NOMO-1 treated with dmso at 0.1 percent for 144 hours (cell line): ENCODE data around the gene PDGFD.

Experiments
- DNase-seq: peaks from one replicate; lab custom pipeline; 2025; ENCODE audit not compliant: unreplicated experiment; lab: John Stamatoyannopoulos, UW

PDGFD gene

DNA sequence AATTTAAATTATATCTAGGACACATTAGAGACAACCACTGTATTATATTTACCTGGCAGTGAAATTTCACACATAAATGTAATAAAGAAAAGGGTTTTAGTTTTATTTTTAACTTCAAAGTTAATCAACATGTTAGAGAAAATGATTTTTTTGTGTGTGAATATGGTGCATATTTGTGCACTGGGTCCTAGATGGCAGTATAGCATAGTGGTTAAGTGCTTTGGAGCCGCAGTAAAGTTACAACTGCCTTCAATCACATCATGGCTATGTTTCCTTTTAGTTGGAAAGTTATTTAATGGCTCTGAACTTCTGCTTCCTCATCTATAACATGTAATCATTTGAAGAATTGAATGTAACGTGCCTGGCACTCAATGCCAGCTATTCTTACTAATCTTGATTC is 236.4 kb downstream of the PDGFD start:
- peak; percentile 35 for DNase-seq

DNA sequence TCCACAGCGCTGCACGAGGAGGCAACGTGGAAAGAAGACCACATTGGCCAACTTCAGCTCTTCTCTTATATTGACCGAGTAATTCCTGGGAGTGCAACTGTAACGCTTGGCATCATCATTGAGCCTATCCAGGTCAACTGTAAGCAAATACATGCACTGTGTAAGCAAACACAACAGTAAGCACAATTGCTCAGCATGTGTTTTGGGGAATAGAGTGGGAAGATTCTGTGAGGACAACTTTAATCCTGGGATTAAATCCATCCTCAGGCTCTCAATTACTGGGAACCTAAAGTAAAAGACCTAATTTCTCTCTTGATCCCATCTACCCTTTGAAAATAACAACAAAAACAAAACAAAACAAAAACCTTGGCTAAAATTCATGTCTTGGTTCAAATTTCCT is 237.0 kb downstream of the PDGFD start:
- DNase-seq = no peak

DNA sequence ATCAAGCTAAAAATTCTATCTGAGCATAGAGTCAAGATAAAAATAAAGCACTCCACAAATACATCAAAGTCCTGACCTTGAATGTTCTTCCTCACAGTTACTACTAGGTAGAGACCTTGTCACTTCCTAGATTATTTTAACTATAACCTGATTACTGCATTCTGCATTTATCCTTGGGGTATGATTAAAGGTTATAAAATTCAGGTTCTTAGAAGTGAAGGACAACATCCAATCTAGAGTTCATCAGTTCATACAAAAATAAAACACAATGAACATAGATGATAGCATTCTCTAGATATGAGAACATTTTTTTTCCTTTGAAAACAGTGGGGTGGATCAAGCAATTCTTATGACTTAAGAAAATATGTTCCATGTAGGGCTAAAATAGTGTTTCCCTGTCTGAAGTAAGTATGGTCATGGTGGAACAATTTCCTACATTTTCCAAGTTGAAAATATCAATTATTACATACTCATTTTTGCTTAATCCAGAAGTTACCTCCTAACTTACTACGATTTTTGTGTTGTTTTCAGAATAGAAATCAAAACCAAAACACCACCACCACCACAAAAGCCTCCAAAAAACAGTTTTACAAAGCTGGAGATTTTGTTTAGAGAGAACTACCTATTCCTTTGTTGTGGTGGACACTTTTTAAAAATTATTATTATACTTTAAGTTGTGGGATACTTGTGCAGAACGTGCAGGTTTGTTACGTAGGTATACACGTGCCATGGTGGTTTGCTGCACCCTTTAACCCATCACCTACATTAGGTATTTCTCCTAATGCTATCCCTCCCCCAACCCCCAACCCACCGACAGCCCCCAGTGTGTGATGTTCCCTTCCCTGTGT is 239.6 kb downstream of the PDGFD start:
- no peak for DNase-seq

DNA sequence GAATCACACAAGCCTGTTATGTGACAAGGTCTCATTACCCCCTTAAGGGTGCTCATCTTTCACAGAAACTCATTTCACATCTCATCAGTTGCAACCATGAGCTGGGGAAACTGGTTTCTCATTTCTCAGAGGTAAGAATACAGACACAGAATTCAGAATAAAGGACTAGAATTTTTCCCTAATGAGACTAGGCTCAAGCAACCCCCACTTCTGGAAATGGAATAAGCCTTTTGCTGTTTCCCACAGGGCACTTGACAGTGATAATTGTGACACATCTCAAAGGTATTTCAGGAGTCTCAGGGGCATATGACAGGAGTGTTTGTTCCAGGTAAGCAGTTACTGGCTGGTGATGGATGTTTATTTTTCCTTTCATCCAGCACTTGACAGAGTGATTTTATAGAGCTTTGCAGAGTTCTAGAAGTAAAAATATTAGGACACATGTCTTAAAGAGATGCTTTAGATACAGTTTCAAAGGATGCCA is 240.5 kb downstream of the PDGFD start:
- no peak for DNase-seq

DNA sequence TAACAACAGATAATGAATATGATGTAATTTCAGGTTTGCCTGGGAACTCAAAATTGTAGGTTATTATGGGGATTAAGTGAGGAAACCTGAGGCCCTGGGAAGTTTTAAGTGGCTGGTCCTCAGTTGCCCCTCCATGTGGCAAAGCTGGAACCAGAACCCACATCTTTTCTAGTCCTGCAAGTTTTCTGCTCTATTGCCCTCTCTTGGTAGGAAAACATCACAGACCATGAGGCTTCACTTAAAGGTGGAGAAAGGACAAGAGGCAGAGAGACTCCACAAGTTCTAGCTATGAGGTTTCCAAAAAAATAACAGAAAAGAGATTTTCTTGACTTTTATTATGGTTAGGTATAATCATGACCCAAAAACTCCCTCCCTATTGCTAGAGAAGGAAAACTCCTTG is 243.0 kb downstream of the PDGFD start:
- DNase-seq = no peak

DNA sequence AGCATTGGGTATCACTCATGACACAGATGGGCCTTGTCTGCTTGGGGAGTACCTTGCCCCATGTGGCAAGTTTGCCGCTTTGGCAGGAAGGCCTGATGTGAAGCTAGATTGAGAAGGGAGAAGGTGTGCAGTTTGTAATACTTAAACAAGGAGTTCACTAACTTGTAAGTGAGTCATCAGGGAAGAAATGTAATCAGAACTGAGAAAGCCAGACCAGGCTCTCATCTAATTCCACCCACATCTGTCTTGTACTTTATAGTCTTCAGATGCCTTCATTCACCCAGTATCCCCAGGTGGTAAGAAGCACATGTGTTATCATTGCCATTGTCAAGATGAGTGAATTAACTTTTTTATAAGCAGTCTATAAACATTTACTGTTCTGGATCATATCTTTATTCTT is 243.5 kb downstream of the PDGFD start:
- DNase-seq = no peak

DNA sequence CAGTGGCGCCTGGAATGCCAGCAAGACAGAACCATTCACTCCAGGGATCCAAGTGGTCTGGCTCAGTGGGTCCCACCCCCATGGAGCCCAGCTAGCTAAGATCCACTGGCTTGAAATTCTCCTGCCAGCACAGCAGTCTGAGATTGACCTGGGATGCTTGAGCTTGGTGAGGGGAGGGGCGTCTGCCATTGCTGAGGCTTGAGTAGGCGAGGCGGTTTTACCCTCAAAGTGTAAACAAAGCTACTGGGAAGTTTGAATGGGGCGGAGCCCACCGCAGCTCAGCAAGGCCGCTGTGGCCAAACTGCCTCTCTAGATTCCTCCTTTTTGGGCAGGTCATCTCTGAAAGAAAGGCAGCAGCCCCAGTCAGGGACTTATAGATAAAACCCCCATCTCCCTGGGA is 253.2 kb downstream of the PDGFD start:
- DNase-seq = no peak

DNA sequence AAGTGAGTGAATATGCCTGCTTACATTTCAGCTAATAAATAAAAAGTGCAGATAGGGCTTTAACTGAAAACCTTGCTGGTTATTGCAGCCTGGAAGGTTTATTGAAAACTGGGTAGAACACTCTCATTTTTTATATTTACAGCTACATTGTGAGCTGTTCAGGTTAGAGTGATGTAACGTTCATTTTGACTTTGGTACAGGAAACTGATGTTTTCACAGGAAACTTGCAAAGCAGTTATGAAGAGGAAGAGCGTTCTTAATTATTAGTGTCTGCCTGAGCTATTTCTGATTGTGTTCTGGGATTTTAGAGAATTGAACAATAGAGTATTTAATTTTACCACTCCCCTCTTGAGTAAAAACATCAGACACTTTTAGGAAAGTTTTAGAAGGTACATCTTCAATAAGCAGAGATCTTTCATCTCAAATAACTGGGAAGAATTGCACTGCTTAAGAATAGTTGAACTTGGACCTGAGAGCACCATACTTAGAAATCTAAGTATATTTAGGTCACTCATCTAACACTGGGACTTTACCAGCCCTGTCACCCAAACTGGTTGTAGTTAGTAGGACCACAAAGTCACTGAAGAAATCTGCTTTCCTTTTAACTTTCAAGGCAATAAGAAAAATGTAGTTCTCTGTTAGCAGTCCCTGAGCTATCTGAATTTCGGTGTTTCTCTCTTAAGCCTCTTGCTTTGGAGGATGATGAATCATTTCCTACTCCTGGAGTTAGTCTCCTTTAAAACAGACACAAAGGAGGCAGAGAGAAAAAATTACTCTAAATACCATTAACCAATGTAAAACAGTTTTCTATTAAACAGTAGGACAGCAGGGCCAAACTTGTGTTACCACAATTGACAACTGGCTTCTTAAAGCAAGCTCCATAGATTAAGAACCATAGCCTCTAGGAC is 256.1 kb downstream of the PDGFD start:
- no peak for DNase-seq

DNA sequence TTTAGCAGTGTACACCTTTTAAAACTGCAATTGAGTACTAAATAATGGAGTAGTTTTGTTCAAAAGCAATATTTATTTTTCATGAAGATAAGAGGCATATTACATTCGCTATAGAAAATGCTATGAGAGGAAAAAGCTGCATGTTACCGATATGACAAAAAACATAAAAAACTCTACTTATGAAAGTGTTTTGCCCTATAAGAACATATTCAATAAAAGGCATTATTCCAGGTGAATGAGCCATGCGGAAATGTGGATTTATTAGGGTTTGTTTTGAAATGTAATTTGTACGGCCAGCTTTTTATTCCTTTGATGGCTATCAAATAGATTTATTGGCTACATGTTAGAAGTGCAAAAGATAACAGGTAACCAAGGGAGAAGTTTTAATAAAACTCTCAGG is 256.8 kb downstream of the PDGFD start:
- no peak for DNase-seq

DNA sequence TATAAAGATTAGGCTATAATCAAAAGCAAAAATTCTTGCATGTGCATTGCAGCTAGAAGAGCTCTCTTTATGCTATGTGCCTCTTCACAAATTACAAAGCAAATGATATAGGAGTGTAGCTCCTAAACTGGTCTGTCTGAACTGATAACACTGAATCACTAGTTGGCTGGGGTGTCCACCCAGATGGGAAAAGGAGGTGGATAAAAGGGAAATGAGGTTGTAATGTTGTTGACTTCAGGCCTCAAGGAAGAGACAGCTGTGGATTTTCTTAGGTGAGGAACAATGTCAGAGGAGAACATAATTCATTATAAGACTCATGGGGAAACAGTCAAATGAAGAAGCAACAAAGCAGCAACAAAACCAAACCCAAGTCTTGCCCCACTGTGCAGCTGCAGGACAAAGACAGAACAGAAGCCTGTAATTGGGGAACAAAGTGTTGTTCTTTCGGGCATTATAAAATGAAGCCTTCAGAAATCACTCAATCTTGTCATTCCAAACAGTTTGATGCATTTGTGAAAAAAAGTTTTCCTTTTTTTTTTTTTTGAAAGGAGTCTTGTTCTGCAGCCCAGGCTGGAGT is 257.6 kb downstream of the PDGFD start:
- no peak for DNase-seq

DNA sequence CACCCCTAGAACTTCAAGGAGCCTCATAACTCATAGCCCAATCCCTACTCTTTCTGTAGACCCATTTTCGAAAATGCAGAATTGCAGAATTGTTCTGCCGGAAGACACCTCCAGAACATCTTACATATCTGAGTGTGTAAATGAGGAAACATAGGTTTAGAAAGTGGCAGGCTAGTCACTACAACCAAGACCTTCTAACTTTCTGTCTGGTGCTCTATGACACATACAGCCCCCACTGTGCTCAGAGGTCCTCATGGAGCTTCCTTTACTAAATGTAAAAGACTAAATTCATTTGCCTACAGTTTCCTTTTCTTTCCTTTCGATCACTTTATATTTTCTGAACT is 259.7 kb downstream of the PDGFD start:
- DNase-seq = no peak

DNA sequence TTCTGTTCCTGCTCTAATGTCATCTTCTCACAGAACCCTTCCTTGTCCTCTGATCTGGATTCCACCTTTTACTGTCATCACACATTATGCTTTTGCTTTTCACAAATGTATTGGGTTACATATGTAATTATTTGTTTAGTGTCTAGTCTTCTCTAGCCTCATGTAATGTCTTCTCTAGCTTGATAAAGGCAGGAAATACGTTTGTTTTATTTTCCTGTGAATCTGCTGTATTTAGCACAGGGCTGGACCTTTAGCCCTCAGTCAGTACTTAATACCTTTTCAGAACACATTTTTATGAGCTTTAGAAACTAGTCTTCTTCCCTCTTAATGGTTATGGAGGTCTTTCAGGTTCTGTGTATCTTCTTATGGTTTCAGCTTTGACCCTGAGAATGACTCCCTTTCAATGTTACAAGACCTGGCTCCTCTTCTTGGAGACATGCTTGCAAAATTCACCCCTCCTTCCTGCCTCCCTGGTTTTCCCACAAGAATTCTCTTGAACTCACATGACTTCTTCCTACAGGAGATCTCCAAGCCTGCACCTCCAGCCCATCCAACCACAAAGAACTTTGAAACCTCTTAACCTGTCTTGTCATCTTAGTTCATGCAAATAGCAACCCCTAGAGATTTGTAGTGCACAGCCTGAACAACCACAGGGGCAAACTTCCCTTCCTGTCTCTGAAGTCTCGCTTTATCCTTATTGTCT is 260.2 kb downstream of the PDGFD start:
- DNase-seq = no peak

DNA sequence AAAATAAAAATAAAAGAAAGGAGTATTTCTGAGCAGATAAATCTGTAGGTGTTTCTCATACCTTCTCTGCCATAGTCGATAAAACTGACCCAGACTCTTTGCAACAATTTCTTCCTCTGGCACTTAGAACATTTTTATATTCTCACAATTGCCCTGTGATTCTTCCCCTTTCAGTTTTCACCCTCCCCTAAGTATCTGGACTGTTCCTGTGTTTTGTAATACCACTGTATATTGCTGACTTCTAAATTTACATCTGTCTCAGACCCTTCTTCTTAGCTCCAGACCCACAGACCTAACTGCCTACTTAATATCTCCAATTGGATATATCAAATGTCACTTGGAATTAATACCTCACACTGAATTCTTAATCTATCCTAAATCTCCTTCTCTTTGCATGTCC is 261.0 kb downstream of the PDGFD start:
- peak; percentile 54 for DNase-seq

DNA sequence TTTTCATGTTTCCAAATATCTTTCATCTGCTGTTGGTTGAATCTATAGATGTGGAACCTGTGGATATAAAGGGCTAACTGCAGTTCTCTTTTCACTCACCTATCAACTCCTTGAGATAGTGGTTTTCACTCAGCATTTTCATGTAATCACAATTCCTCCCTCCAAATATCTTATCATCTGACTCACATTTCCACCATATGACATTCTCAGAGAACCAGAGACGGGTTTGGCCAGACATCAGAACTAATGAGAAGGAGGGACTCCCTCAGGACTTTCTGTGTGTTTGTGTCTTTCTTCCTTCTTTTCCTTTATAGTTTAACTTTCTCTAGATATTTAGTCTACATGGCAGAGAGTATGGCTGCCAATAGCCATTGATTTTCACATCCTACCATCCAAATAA is 262.3 kb downstream of the PDGFD start:
- no peak for DNase-seq

DNA sequence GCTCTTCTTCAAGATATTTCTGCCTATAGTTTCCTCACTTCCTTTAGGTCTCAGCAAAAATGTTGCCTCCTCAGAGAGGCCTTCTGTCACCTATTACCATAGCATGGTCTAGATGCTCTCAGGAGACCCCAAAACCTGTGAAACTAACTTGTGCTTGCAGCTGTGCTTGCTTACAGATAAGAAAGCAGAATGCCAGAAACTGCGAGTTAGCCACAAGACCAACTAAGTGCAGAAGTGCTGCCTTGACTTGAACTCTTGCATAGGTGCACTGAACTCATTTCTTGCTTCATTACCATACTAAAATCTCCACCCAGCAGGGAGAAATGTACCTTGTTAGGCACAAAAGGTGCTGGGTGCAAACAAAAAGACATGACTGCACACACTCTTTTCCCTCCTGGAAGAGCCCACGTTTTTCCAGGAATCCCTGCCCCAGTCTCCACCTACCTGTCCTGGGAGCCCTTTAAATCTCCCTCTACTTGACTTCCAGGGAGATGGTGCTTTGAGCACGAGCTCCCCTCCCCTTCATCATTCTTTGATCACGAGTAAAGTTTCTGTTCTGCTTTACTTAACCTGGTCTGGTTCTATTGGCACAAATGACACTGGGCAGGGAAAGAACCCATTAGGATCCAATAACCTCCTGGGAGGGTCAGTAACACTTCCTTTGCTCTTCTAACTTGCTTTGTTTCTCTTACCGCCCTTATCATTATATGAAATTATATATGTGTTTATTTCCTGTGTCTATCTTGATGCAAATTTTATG is 265.2 kb downstream of the PDGFD start:
- no peak for DNase-seq

DNA sequence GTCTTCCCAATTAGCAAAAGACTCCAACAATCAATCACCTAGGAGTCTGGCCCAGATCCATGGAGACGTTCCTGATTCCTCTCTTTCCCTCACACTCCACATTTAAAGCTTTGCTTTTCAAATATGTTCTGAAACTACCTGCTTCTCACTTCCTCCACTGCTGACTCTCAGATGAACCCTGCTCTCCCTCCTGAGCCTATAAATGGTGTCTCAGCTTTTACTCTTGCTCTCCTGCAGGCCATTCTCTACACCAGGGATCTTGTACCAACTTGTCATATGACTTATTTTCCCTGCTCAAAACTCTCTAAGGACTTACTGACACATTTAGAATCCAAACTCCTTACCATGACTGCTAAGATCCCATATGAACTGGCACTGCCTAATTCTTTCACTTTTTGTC is 265.9 kb downstream of the PDGFD start:
- DNase-seq = no peak

DNA sequence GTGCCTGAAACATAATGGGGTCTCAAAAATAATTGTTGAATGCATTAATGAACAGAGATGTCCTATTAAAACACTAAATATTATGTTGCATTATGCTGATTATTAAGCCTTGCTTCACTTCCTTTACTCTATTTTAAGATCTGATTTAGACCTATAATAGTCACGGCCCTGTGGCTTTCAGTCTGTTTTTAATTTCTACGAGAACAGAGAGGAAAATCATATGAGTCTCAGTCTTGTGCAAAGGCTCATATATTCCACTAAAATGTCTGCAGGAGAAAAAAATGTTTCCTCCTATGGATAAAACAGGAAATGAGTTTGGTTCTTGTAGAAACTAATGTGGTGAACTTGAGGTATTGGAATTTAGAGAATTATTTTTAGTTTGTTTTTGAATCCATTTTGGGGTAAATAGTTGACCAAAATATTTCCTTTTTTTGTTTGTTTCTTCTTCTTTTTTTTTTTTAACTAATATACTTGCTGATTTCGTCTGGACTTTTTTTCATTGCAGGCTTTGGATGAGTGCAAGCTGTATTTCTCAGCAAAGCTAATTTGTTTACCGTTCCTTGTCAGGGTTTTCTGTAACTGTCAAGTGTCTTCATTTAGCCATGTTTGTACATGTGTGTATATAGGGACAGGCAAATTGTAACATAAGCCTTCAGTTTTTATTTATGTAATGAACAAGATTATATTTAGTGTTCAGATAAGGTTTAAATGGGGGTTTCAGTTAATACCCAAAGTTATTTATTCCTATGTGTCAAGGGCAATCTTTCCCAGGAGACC is 266.6 kb downstream of the PDGFD start:
- DNase-seq = no peak

DNA sequence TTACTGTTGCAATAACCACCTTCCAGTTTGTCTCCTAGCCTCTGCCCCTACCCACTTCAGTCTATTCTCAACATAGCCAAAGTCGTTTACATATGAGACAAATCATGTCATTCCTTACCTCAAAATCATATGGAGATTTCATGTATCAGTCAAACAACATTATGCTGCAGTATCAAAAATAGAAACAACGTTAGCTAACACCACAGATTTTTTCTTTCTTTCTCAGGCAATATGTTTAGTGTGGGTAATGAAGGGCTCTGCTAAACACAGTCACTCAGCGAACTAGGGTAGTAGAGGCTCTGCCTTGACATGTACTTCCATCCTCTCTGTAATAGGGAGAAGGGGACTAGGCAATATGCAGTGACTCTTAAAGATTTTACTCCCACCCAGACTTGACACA is 268.8 kb downstream of the PDGFD start:
- DNase-seq = no peak

DNA sequence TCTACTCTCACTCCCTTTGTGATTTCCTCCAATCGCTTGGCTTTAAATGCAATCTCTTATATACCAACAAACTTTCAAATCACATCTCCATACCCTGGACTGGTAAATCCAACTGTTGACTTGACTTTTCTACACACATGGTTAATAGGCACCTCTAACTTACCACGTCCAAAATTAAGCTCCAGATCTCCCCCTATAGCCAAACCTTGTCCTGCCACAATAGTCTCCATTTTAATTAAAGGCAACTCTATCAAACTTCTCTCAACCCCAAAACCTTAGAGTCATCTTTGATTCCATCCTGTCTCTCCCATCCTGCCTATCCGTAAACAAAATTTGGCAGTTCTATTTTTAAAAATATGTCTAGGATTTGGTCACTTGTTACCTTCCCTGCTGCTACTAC is 269.3 kb downstream of the PDGFD start:
- no peak for DNase-seq

DNA sequence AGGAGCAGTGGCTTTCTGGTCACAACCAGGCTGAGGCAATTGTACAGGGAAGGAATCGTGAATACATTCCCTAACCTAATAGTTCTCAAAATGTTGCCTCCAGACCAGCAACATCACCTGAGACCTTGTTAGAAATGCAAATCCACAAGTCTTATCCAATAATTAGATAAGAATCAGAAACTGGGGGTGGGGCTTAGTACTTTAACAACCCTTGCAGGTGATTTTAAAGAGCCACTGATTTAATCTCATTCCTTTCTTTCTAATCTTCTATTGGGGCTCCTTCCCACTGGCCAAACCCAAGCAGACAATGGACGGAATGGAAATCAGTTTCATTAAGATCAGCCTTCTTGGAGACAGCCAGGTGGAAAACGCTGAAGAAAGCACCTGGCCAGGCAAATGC is 269.9 kb downstream of the PDGFD start:
- DNase-seq = no peak
